GM13977 (cell line): ENCODE results near the gene TEX54.
"Not testable (repeated sequence)": the region's sequence is repeated elsewhere in the genome, so short reads cannot be mapped to it uniquely, and the experiment has no call there.

ENCODE experiments used
- DNase-seq: peaks from one replicate; pipeline ENCODE4 v3.0.0; 2012; ENCODE audit warnings: low spot score
- CTCF ChIP-seq: IDR thresholded peaks from 2 replicates; pipeline ENCODE4 v1.5.1; 2012; ENCODE audit warnings: mild to moderate bottlenecking, control low read depth; ENCODE audit not compliant: insufficient read depth; ENCODE audit errors: extremely low read depth, missing control alignments
- in situ Hi-C: fragments of 300-500 bp; cut with MboI; formaldehyde crosslinking; loops from one replicate; pipeline ENCODE4 v1.12.0; 2022; ENCODE audit warnings: low sequenced_read_pairs, low pct_unique_long_range_greater_than_20kb, mixed read lengths, inconsistent platforms; ENCODE audit not compliant: unreplicated experiment

Gene TEX54

GRCh38 chr11:62879235-62879978, 46.8 kb upstream of the TEX54 start:
- in situ Hi-C loops: no loop called here
- no peak for DNase-seq
- TF ChIP-seq CTCF: no peak

- no peak for TF ChIP-seq CTCF
- DNase-seq: no peak
- in situ Hi-C loops: no loop called here
Observed at GRCh38 chr11:62876712-62877111, 44.1 kb upstream of the TEX54 start.

- in situ Hi-C loops: no loop called here
- no peak for TF ChIP-seq CTCF
- DNase-seq: no peak
Observed at GRCh38 chr11:62875698-62876478, 43.2 kb upstream of the TEX54 start.

DNA sequence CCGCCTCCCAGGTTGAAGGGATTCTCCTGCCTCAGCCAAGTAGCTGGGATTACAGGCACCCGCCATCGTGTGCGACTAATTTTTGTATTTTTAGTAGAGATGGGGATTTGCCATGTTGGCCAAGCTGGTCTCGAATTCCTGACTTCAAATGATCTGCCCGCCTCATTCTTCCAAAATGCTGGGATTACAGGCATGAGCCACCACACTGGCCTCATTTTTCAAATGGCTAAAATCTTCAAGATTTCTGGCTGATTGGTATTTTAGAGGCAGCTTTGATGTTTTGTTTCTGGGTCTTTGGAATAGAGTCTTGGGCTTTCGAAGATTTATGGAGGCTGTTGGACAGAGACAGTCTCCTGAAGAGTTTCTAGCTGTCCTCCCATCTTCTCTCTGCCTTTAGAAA, 42.2 kb upstream of the TEX54 start:
- in situ Hi-C loops: loop anchor here (25.0 kb wide), 1 partner anchor 463 kb away; the partner anchor contains the start of gene SCGB1A1
- no peak for DNase-seq
- no peak for TF ChIP-seq CTCF

DNA sequence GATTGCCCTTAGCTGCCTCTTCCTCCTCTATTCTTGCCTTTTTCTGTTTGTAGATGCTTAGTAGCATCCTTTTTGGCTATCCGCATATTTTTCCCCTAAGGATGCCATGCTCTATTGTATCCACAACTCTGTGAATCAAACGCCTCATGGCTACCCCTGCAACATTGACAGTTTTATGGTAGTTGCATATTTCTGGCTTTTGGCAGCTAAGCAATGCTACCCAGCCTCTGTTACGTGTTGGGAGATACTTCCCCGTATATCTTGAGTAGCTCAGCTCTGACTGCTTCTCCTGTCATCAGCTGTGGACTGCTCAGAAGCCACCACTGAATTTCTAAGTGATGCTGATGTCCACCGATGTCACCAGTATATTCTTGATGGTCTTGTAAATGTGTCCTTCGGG, 33.0 kb upstream of the TEX54 start:
- TF ChIP-seq CTCF: no peak
- DNase-seq: no peak
- in situ Hi-C loops: loop anchor here (25.0 kb wide), 1 partner anchor 453 kb away; the partner anchor contains the start of gene SCGB1A1

GRCh38 chr11:62863687-62864335, 31.2 kb upstream of the TEX54 start:
- no peak for DNase-seq
- in situ Hi-C loops: loop anchor here (25.0 kb wide), 1 partner anchor 452 kb away; the partner anchor contains the start of gene SCGB1A1
- TF ChIP-seq CTCF: no peak

DNA sequence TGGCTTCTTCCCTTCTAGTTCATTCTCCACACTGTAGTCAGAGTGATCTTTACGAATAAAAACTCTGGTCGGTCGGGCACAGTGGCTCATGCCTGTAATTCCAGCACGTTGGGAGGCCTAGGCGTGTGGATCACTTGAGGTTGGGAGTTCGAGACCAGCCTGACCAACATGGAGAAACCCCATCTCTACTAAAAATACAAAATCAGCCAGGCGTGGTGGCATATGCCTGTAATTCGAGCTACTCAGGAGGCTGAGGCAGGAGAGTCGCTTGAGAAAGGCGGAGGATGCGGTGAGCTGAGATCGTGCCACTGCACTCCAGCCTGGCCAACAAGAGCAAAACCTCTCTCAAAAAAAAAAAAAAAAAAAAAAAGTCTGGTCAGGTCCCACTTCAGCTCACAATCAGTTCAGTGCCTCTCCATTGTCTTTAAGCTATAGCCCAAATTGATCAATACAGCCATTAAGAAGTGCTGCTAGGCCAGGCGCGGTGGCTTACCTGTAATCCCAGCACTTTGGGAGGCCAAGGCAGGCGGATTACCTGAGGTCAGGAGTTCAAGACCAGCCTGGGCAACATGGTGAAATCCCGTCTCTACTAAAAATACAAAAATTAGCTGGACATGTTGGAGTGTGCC, 29.0 kb upstream of the TEX54 start:
- DNase-seq: not testable (repeated sequence)
- in situ Hi-C loops: loop anchor here (25.0 kb wide), 1 partner anchor 449 kb away; the partner anchor contains the start of gene SCGB1A1
